Measurements from ENCODE around the gene ITPKB.

The ITPKB gene

GRCh38 chr1:226704169-226704937 is 34.7 kb downstream of the ITPKB start:
- no peak for DNase-seq (ENCODE audit: low spot score)

GRCh38 chr1:226702957-226703831 is 35.9 kb downstream of the ITPKB start:
- peak; percentile 72 for DNase-seq (ENCODE audit: low spot score)

GRCh38 chr1:226702318-226702956 is 36.6 kb downstream of the ITPKB start:
- DNase-seq (ENCODE audit: low spot score): no peak

GRCh38 chr1:226700861-226701260 is 38.2 kb downstream of the ITPKB start:
- DNase-seq (ENCODE audit: low spot score): no peak

DNA sequence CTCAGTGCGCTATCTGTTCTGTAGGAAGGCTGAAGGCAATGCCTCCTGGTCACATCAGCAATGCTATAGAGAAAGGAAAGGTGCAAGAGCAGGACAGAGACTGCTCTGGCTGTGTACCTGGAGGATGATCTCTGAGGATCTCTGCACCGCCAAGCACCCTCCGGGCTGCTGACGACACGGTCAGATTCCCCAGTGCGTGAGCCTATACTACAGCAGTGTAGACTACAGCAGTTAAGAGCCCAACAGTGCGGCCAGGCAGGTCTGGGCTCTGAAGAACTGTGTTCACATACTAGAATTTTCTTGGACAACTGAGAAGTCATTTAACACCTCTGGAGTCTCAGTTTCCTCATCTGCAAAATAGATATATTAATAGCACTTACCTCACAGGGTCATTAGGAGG is 39.9 kb downstream of the ITPKB start:
- DNase-seq (ENCODE audit: low spot score): no peak

GRCh38 chr1:226698659-226699058 is 40.4 kb downstream of the ITPKB start:
- no peak for DNase-seq (ENCODE audit: low spot score)

- DNase-seq (ENCODE audit: low spot score): no peak
Observed at GRCh38 chr1:226697929-226698544, 41.0 kb downstream of the ITPKB start.

- no peak for DNase-seq (ENCODE audit: low spot score)
Observed at GRCh38 chr1:226697151-226697928, 41.7 kb downstream of the ITPKB start.

DNA sequence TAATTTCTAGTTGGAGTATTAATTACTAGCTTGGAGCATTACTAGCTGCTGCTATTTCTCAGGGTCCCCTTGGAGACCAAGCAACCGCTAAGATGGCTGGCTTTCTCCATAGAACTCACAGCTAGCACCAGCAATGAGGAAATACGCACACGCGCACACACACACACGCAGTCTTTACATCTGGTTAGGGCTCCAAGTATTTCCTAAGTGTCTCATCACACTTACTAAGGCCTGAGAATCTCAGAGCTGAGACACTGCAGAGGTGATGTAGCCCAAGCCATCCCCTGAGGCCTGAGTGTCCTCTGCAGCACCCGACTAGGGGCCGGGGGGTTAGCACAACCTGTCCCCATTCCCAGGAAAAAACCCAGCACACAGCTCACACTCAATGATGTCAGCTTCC is 42.5 kb downstream of the ITPKB start:
- no peak for DNase-seq (ENCODE audit: low spot score)

DNA sequence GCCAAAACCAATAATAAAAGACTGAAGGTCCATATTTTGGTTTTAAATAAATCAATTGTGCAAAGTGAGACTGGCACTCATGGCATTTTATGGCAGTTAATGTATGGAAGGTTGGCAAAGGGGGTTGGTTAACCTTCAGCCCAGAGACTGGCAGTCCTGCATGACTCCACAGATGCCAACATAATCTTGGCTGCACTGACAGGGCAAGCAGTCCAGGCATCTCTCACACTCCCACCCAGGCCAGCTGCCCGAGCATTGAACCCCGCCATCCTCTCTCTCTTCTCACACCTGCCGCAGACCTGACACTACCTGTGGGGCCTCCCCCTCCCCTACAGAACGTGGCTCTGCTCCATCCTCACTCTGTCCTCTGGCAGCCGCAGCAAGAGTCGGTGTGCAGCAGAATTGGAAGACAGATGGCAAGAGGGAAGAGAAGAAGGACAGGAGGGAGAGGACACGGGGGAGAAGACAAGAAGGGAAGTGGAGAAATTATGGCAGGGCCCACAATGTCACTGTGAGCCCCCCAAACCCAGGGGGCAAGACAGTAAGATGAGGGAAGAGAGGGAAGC is 43.7 kb downstream of the ITPKB start:
- no peak for DNase-seq (ENCODE audit: low spot score)

- no peak for DNase-seq (ENCODE audit: low spot score)
Observed at GRCh38 chr1:226692823-226693222, 46.3 kb downstream of the ITPKB start.

DNA sequence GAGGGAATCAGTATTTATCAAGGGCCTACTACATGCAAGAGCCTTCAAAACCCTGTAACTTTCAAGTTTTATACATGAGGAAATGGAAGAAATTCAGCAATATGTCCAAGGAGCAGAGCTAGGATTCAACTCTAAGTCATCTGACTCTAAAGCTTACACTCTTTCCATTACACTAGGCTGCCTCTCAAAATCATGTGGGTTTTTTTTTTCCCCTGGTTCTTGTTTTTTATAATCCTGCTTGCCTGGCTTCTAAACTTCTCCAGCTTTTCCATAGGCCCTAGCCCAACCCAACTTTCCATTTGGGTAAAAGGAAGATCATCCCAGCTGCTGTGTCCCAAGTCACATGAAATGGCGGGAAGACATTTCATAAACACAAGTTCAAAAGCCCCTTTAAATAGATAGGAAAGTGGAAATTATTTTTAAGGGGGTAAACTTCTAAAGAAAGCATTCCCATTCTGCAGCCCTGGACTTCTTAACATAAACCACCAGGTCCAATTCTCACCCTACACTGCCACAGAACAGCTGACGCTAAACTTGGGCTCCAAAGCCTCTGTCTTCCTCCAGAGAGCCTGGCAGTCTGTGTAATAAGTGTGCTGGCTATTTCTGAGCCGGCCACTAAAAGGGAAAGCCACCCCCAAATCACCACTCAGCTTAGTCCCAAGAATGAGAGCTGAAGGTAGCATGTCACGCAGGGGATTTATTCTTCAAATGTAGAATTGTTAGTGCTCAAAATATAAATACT is 46.9 kb downstream of the ITPKB start:
- DNase-seq (ENCODE audit: low spot score): no peak

- no peak for DNase-seq (ENCODE audit: low spot score)
Observed at GRCh38 chr1:226691247-226691646, 47.8 kb downstream of the ITPKB start.

- DNase-seq (ENCODE audit: low spot score): no peak
Observed at GRCh38 chr1:226690460-226690982, 48.6 kb downstream of the ITPKB start.

DNA sequence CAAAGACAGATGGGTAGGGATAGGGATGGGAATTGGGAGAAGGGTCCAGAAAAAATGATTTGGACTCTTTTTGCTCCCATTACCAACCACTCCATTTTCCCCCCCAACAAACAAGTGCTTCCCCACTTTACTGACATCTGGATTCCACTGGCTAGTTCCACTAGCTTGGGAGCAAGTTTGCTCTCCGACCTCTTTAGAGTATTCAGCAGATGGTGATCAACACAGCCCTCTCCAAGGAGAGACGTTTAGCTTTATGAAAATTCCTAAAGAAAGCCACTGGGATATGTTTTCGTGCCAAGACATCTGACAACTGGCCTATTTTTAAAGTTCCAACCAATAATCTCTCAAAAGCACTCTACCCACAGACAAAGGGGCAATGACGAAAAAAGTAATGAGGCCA is 50.3 kb downstream of the ITPKB start:
- no peak for DNase-seq (ENCODE audit: low spot score)

DNA sequence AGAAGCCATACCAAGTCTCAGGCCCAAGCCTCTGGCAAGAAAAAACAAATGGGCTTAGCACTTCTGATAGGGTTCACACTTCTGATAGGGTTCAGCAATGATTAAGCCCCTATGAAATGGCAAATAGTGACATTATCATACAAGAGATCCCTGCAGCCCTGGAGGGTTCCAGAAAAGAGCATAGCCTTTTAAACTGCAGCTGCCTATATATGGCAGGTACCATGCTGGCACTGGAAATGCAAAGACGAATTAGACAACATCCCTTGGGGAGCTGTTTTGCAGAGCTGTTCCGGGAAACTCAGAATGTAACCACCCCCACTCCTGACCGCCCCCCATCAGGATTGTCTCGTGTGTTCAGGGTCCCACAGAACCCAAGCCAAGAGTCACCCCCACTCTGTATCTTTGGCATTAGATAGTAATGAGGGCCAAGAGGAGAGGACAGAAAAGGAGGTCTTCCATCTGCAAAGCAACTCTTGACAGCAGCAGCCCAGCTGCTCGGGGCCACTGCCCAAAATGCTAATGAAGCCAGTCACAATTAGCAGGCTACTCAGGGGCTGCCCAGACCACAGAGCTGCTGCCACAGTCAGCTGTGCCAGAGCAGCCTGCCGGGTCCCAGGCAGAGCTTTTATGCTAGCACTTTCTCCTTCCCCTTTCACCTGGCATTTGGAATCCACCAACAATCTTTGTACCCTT is 50.9 kb downstream of the ITPKB start:
- no peak for DNase-seq (ENCODE audit: low spot score)

DNA sequence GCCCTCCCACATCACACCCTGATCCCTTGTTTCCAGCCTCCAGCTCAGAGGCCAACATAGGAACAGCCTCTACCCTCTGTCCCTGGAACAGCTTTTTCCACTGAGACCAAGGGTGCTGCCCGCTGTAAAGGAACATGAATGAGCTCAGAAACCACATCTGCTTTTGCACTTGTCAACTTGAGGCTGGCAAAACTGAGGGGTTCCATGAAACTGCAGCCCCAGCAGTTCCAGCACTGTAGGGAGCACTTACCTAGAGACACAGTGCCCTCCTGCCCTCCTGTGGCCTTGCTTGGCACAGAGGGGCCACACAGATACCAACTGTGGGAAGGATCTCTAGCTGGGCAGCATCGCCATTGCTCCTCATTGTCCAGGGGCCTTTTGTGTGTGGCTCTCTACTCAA is 51.7 kb downstream of the ITPKB start:
- DNase-seq (ENCODE audit: low spot score): no peak

- DNase-seq (ENCODE audit: low spot score): no peak
Observed at GRCh38 chr1:226686440-226687425, 52.3 kb downstream of the ITPKB start.
